ENCODE measurements around the gene RIMKLB.

GRCh38 chr12:8831116-8831515 lies 133.3 kb downstream of the RIMKLB start:
- no peak for TF ChIP-seq CTCF (IDR thresholded peaks at IDR 0.05)
- no peak for TF ChIP-seq POLR2AphosphoS5 (IDR thresholded peaks at IDR 0.05; ENCODE audit: insufficient read depth in 1 of 2, low read depth in 1 of 2)

All from vagina (tissue), 2 donors.